HG02588 (cell line): ENCODE data around the gene FXYD6.

ENCODE experiments used
- ATAC-seq: cut with Tn5 transposase; IDR thresholded peaks from one replicate; pipeline ENCODE4 v1.9.1; 2021; ENCODE audit warnings: mild to moderate bottlenecking, moderate library complexity; ENCODE audit not compliant: unreplicated experiment

The FXYD6 gene

GRCh38 chr11:117831661-117832415 is 44.6 kb downstream of the FXYD6 start:
- ATAC-seq: no peak

DNA sequence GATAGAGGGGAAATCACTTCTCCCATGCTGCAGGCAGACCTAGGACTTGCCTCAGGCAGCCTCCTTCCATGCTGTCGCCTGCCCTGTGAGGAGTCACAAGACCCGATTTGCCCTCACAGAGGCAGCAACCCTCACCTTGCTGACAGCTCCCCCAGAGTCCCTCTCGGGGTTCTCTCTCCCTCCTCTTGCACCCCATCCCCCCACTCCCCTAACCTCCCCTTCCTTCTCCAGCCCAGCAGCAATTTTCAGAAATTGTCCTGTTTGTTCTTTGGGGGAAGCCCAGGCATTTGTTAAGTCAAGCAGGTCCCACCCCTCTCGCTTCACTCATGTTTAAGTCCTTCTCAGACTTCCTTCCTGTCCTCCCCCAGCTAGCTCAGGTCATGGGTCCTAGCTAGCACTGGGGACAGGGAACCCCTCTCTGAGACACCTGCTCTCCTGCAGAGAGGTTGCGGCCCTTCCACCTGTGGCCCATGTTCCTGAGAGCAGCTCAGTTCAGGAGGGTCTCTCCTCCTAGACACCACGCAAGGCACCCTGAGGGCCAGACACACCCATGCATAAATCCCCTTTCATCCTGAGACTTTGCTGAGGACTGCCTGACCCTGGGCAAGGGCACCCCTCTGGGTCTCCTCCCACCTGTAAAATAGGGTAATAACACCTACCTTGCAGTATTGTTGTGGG is 45.6 kb downstream of the FXYD6 start:
- no peak for ATAC-seq

- no peak for ATAC-seq
Observed at GRCh38 chr11:117830072-117830471, 46.4 kb downstream of the FXYD6 start.

GRCh38 chr11:117829369-117829725 is 47.1 kb downstream of the FXYD6 start:
- no peak for ATAC-seq

DNA sequence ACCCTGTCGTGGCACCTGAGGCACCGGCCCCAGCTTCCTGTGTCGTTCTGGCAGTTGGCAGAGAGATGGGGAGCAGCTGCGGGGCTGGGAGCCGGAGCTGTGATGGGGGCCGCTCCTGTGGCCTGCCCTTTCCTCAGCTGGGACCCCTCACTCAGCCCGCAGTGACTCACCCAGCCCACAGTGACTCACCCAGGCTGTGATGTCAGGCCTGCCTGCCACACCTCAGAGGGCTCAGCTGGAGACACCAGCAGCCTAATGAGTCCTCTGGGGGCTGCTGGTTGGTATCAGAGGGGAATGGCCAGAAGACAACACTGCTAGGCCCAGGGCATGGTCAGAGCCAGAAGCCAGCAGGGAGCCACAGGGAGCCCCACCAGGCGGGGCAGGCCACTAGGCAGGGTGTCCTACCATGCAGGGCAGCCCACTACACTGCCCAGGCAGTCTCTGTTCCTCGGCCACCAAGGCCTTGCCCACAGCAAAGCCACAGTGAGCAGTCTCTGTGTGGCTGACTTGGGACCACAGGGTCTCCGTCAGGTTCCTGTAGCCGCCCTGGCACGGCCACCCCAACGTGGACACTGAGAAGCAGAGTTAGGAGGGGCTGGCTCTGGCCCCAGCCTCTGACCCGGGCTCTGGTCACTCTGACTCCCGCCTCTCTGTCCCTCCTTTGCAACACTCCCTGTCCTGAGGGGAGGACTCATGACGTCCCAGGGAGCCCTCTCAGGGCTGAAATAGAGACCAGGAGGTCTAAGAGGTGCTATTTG is 47.7 kb downstream of the FXYD6 start:
- no peak for ATAC-seq

GRCh38 chr11:117827521-117828511 is 48.6 kb downstream of the FXYD6 start:
- ATAC-seq: no peak

DNA sequence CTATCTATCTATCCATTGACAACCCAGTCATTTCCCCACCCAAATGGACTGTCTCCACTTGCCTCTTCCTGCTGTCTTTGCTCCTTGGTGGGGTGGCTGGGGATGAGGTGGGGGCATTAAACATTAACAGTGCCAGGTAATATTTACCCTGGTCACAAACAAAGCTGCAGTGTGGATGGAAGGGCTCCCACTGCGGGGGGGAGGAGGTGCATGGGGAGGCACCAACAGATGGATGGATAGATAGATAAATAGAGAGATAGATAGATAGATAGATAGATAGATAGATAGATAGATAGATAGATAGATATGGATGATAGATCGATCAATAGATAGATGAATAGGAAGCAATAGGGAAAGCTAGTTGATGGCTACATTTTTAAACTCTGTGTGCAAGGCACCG is 49.6 kb downstream of the FXYD6 start:
- ATAC-seq: no peak

GRCh38 chr11:117826190-117826570 is 50.3 kb downstream of the FXYD6 start:
- ATAC-seq: no peak

DNA sequence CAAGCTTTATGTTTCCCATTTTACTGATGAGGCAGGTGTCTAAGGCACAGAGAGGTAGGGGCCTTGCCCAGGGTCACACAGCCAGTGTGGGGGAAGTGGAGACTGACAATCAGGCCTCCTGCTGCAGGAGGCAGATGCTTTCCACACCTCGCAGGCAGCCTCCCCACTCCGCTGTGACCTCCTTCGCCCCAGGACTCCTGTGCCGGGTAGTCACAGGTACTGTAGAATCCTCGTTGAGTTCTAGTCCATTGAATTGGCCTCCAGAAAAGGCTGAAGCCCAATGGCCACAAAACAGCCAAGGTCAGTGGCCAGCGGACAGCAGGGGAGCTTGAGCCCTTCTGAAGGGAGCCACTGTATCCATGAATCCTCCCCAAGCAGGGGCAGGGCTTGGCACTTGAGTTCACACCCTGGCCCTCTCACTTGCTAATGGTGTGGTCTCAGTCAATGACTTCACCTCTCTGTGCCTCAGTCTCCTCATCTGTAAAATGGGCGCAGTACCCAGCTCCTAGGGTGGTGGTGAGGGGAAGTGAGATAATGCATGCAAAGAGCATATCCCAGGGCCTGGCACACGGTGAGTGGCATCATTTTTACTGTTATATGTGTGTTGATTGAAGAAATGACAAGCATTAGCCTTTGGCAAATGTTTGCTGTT is 50.8 kb downstream of the FXYD6 start:
- no peak for ATAC-seq

- ATAC-seq: no peak
Observed at GRCh38 chr11:117824571-117825537, 51.6 kb downstream of the FXYD6 start, which contains the start of gene FXYD2. Gene FXYD2 (minus strand): TSS chr11:117824744. CDS start chr11:117824678, 66 bp downstream.

DNA sequence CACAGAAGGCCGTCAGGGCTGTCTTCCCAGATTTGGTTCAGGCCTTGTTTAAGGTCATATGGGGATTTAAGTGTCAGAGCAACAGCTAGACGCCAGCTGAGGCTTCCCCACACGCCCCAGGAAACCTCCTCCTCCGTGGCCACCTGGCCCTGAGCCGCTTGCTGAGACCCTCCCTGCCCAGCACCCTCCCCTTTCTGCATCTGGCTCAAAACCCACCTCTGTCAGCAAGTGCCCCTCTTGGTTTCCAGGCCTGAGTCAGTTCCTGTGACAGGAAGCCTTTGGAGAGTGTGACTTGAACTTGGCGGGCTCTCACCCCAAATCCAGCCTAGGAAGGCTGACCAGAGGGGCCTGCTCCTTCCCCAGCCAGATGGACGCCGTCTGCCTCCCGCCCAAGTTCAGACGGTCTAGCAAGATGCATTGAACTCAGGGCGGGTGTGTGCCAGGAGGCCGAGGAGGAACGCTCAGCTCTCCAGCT is 52.5 kb downstream of the FXYD6 start:
- ATAC-seq: no peak

- no peak for ATAC-seq
Observed at GRCh38 chr11:117823294-117823945, 53.0 kb downstream of the FXYD6 start.

- ATAC-seq: no peak
Observed at GRCh38 chr11:117822074-117823033, 54.1 kb downstream of the FXYD6 start.

DNA sequence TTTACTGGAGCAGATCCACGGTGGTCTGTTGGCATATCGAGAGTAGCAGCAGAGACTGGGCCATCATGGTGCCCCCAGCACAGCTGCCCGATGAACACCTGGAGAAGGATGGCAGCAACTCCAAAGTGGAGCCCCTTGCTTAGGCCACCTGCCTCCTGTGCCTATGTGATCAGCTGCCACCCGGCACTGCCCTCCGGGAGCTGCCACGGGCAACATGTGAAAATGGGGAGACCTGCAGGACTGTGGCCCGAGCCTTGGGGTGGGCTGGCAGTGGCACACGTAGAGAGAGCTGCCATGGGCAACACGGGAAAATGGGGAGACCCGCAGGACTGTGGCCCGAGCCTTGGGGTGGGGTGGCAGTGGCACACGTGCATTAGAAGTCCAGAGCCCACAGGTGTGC is 55.0 kb downstream of the FXYD6 start:
- ATAC-seq: no peak

DNA sequence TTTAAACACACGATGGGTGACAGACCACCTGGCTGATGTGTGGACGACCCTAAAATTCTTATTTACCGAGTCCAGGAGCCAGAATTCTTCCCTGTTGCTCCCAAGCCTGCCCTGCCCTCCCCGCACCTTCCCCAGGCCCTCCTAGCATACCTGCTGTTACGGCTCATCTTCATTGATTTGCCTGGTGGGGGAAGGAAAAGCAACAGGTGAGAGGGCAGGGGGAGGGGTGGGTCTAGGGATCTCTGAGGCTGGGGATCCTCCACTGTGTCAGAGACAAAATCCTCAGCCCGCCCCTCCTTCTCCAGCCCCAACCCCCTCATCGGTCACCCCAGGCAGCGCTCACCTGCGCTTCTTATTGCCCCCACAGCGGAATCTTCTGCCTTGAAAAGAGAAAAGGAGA is 55.9 kb downstream of the FXYD6 start:
- ATAC-seq: no peak

DNA sequence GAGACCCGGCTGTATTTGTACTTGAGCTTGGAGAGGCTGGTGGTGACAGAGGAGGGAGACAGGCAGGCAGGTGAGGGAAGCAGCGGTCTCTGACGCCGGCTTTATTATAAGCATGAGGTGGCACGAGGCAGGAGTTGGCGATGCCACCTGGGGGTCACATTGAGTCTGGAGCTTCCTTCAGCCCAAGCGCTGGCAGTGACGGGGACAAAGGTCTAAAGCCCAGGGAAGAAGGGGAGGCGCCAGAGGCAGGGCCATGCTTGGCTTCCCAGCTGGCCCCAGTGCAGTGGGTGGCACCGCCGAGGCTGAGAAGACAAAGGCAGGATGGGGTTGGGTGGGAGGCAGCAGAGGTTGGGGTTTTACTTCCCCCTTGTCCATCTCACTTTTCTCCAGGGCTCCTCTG is 56.4 kb downstream of the FXYD6 start:
- ATAC-seq: no peak
